ENCODE measurements around the gene ATP13A4. TPM values are rescaled to one million over a fixed set of nuclear protein-coding genes. Genes with fewer than 3 reads are reported as not detected.

ATP13A4 gene
- total RNA-seq, 2 donors from 2014 or later: 4.4 to 6.1 TPM

GRCh38 chr3:193388361-193388760 is 166.3 kb downstream of the ATP13A4 start:
- DNase-seq (ENCODE audit: low spot score in 2 of 2) (no peak), ATAC-seq (no peak)
- Mint-ChIP-seq H3K36me3 (no peaks in the 10 kb centered on the region), H3K9me3 (no peaks in the 10 kb centered on the region), H3K27ac (no peak overlapping the region)

- Mint-ChIP-seq H3K27ac (no peak overlapping the region), H3K9me3 (no peaks in the 10 kb centered on the region), H3K36me3 (no peaks in the 10 kb centered on the region)
- no peak for DNase-seq (ENCODE audit: low spot score in 2 of 2)
- ATAC-seq: no peak
Measured at GRCh38 chr3:193387596-193387995, 167.1 kb downstream of the ATP13A4 start.

- Mint-ChIP-seq H3K27ac (no peak within 1 kb of the TSS), H3K9me3 (no peaks in the 10 kb centered on the region), H3K36me3 (no peaks in the 10 kb centered on the region)
- ATAC-seq (no peak), DNase-seq (ENCODE audit: low spot score in 2 of 2) (no peak)
Measured at GRCh38 chr3:193378706-193379105, 176.0 kb downstream of the ATP13A4 start, which contains the start of gene ATP13A5. TSS of gene ATP13A5 (minus strand) at chr3:193378753. CDS start at chr3:193378725, 28 bp downstream.

DNA sequence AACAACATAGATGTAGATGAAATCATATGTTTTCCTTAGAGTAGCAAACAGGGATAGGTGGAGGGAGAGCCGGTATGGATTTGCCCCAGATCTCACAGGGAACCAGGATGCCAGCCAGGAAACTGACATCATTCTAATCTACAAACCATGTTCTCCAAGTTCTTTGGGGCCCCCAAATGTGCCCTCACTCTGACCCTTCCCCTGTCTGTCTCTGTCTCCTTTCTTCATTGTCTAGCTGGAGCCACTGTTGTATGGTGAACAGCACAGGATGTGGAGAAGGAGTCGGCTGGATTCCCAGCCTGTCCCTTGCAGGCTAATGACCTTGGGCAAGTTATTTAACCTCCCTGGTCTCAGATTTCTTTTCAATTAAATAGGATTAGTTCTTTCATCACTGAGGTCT is 177.1 kb downstream of the ATP13A4 start:
- ATAC-seq: no peak
- H3K36me3 Mint-ChIP-seq: no peaks in the 10 kb centered on the region
- DNase-seq (ENCODE audit: low spot score in 2 of 2): no peak
- no peaks in the 10 kb centered on the region for H3K9me3 Mint-ChIP-seq
- H3K27ac Mint-ChIP-seq: no peak overlapping the region

DNA sequence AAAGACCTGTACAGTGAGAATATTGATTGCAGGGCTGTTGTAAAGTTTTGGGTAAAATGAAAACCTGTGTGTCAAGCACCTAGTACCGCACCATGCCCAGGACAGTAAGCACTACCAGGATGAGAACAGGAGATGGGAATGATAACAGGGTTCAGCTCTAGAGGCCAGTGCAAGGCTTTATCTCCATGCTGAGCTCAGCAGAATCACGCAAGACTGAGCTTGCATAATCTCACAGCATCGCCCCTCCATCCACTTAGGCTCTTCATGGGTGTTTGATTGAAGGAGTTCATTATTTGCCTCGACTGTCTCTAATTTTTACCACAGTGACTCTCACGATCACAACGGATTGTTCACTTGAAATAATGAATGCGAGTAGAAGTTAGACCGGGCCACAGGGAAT is 179.1 kb downstream of the ATP13A4 start:
- Mint-ChIP-seq H3K9me3 (no peaks in the 10 kb centered on the region), H3K36me3 (no peaks in the 10 kb centered on the region), H3K27ac (no peak overlapping the region)
- DNase-seq (ENCODE audit: low spot score in 2 of 2) (no peak), ATAC-seq (no peak)

- Mint-ChIP-seq H3K36me3 (no peaks in the 10 kb centered on the region), H3K9me3 (no peaks in the 10 kb centered on the region), H3K27ac (no peak overlapping the region)
- DNase-seq (ENCODE audit: low spot score in 2 of 2): no peak
- peak in 1 of 2 donors; percentile 32 for ATAC-seq
Measured at GRCh38 chr3:193372783-193373182, 181.9 kb downstream of the ATP13A4 start.

- H3K36me3 Mint-ChIP-seq: no peaks in the 10 kb centered on the region
- no peak for ATAC-seq
- no peaks in the 10 kb centered on the region for H3K9me3 Mint-ChIP-seq
- DNase-seq (ENCODE audit: low spot score in 2 of 2): no peak
- H3K27ac Mint-ChIP-seq: no peak overlapping the region
Measured at GRCh38 chr3:193367868-193368267, 186.8 kb downstream of the ATP13A4 start.

- DNase-seq (ENCODE audit: low spot score in 2 of 2) (no peak), ATAC-seq (no peak)
- Mint-ChIP-seq H3K27ac (no peak overlapping the region), H3K9me3 (no peaks in the 10 kb centered on the region), H3K36me3 (no peaks in the 10 kb centered on the region)
Measured at GRCh38 chr3:193357291-193357690, 197.4 kb downstream of the ATP13A4 start.

DNA sequence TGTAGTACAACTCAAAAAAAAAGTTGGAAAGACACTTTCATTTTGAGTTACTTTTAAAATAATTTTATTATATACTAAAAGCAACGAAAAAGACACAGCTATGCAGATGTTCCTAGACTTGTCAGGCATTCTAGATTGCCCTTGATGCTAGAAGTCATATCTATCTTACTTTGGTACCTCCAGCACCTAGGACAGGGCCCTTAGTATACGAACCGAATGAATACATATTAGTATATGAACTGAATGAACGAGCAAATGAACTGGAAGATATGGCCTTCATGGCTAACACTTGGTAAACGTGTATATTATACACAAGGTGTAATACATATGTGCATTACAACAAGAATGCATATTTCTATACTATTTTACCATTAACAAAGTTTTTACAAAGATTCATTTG is 200.3 kb downstream of the ATP13A4 start:
- Mint-ChIP-seq H3K9me3 (no peaks in the 10 kb centered on the region), H3K36me3 (no peaks in the 10 kb centered on the region)

More for the DNA sequence above, 200.3 kb downstream of the ATP13A4 start:
- no peak for ATAC-seq
- no peak overlapping the region for H3K27ac Mint-ChIP-seq
- no peak for DNase-seq (ENCODE audit: low spot score in 2 of 2)

Other genes starting within 250 kb of the ATP13A4 start
- not detected for gene ATP13A5, start 176.1 kb downstream of the ATP13A4 start, total RNA-seq
- gene OPA1, start 38.3 kb upstream of the ATP13A4 start, total RNA-seq: 100 to 1,000 TPM in 1 of 2 donors, 10 to 100 TPM in 1; 100.0 to 205 TPM